ENCODE results near the gene GNS. TPM values are rescaled to one million over a fixed set of nuclear protein-coding genes. Genes with fewer than 3 reads are reported as not detected.

The GNS gene
- total RNA-seq, 1 experiment from 2014 or later = 26.0 TPM

- peaks cover 0 to 2% of the 10 kb centered on the region in 2 experiments; a peak in 1 of 5 replicates for H3K9me3 Mint-ChIP-seq
- no peak overlapping the region for H3K18ac ChIP-seq (ENCODE audit: insufficient read length, low read depth, low read length)
- H3K56ac ChIP-seq (ENCODE audit: insufficient read length, low read depth, low read length) = no peak overlapping the region
- H2BK120ac ChIP-seq (ENCODE audit: low read depth, low read length, poor library complexity, severe bottlenecking) = no peak overlapping the region
- TF ChIP-seq, protein P1, sequence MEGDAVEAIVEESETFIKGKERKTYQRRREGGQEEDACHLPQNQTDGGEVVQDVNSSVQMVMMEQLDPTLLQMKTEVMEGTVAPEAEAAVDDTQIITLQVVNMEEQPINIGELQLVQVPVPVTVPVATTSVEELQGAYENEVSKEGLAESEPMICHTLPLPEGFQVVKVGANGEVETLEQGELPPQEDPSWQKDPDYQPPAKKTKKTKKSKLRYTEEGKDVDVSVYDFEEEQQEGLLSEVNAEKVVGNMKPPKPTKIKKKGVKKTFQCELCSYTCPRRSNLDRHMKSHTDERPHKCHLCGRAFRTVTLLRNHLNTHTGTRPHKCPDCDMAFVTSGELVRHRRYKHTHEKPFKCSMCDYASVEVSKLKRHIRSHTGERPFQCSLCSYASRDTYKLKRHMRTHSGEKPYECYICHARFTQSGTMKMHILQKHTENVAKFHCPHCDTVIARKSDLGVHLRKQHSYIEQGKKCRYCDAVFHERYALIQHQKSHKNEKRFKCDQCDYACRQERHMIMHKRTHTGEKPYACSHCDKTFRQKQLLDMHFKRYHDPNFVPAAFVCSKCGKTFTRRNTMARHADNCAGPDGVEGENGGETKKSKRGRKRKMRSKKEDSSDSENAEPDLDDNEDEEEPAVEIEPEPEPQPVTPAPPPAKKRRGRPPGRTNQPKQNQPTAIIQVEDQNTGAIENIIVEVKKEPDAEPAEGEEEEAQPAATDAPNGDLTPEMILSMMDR (conservative IDR thresholded peaks at IDR 0.05) = no peak
- no peaks in the 10 kb centered on the region for H3K4me1 Mint-ChIP-seq
- no peak for DNase-seq
- peaks cover 19 to 76% (median 54%) of the 10 kb centered on the region in 3 experiments for H3K36me3 Mint-ChIP-seq (ENCODE audit: insufficient read depth in 1 of 3, low read depth in 3 of 3)
- no peaks in the 10 kb centered on the region for H3K9me3 ChIP-seq (ENCODE audit: control insufficient read depth, low read depth, low read length)
- no peak overlapping the region for H3K23ac ChIP-seq (ENCODE audit: insufficient read length, low read depth, low read length)
- no peak overlapping the region for H2BK12ac ChIP-seq (ENCODE audit: insufficient read length, low read depth, low read length)
- H3K79me1 ChIP-seq (ENCODE audit: insufficient read depth, low read depth, low read length, poor library complexity, severe bottlenecking) = no peaks in the 10 kb centered on the region
- no peak overlapping the region for H3T11ph ChIP-seq (ENCODE audit: low read length)
- H3K4me3 Mint-ChIP-seq = no peak overlapping the region
- H4K20me1 ChIP-seq (ENCODE audit: control insufficient read depth, insufficient read depth, insufficient read length) = no peaks in the 10 kb centered on the region
- H4K8ac ChIP-seq (replicated peaks; ENCODE audit: insufficient read length, low read depth, low read length) = no peak overlapping the region
- H4K91ac ChIP-seq (ENCODE audit: insufficient read length, low read depth, low read length) = no peak overlapping the region
- H3K9ac ChIP-seq (ENCODE audit: extremely low read depth, insufficient read length, low read length) = no peak overlapping the region
- H4K5ac ChIP-seq (ENCODE audit: insufficient read length, low read depth, low read length) = no peak overlapping the region
- no peaks in the 10 kb centered on the region for H3K4me1 ChIP-seq (ENCODE audit: insufficient read depth, low read length)
- H2AK5ac ChIP-seq (ENCODE audit: insufficient read length, low read length) = no peak overlapping the region
- H3K4me2 ChIP-seq (ENCODE audit: insufficient read depth, insufficient read length, low read length) = no peak overlapping the region
- no CpG with 5 or more reads among the region's 5 CpGs for WGBS (ENCODE audit: extremely low coverage, insufficient read length, low lambda C conversion rate)
- no peak overlapping the region for H2BK20ac ChIP-seq (ENCODE audit: low read depth, low read length, poor library complexity, severe bottlenecking)
- no peaks in the 10 kb centered on the region for H3K27me3 ChIP-seq (ENCODE audit: insufficient read depth, low read length)
- H3K14ac ChIP-seq (ENCODE audit: insufficient read depth, low read length) = no peak overlapping the region
- no peak overlapping the region for H2BK15ac ChIP-seq (ENCODE audit: low read depth, low read length)
- no peaks in the 10 kb centered on the region for H3K79me2 ChIP-seq (ENCODE audit: insufficient read depth, low read length)
- no peak overlapping the region for H3K27ac ChIP-seq (ENCODE audit: insufficient read length, low read depth, low read length)
- no peaks in the 10 kb centered on the region for H3K23me2 ChIP-seq (ENCODE audit: insufficient read length, low read depth, low read length, poor library complexity, severe bottlenecking)
- H3K27ac Mint-ChIP-seq = no peak overlapping the region
- no peak overlapping the region for H2AFZ ChIP-seq (ENCODE audit: low read length)
- no peak overlapping the region for H3K4ac ChIP-seq (ENCODE audit: low read depth, low read length)
- no peak overlapping the region for H2BK5ac ChIP-seq (ENCODE audit: insufficient read length, low read length)
- H3K27me3 Mint-ChIP-seq (ENCODE audit: low read depth) = no peaks in the 10 kb centered on the region
Measured at GRCh38 chr12:64744422-64745258, 14.6 kb downstream of the GNS start.
